GM21381 (cell line): ENCODE results near the gene IL21.
A peak's percentile ranks its signal among the peaks of the same experiment; 100 is the strongest.
"Not testable (repeated sequence)": the region's sequence is repeated elsewhere in the genome, so short reads cannot be mapped to it uniquely, and the experiment has no call there.

Source experiments
- ATAC-seq: cut with Tn5 transposase; IDR thresholded peaks from one replicate; pipeline ENCODE4 v1.9.1; 2021; ENCODE audit warnings: mild to moderate bottlenecking, moderate library complexity; ENCODE audit not compliant: unreplicated experiment

IL21 gene

DNA sequence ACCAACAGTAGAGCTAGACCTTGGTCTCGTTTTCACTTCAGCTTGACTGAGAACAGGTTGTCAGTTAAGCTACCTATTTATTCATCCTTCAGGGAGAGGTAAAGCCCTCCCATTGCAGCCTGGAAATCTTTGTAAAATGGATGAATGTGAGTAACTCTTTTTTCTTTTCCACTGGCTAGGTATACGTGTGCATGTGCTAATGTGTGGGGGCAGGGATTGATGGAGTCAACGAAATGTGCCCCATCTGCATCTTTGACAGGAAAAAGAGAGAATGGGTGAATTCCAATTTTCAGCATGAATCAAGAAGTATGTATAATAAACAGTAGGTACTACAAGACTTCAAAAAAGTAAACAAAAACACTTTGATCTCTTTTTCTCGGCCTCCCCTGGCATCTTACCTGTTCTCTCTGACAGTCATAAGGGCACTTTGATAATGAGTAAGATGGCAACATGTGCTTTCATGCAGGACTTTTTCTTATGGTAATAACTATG is at the start of gene IL21:
IL21 (minus strand) TSS at position 51 of the 492 bp plus-strand sequence. CDS start 55 bp downstream, outside the sequence.
- no peak for ATAC-seq

DNA sequence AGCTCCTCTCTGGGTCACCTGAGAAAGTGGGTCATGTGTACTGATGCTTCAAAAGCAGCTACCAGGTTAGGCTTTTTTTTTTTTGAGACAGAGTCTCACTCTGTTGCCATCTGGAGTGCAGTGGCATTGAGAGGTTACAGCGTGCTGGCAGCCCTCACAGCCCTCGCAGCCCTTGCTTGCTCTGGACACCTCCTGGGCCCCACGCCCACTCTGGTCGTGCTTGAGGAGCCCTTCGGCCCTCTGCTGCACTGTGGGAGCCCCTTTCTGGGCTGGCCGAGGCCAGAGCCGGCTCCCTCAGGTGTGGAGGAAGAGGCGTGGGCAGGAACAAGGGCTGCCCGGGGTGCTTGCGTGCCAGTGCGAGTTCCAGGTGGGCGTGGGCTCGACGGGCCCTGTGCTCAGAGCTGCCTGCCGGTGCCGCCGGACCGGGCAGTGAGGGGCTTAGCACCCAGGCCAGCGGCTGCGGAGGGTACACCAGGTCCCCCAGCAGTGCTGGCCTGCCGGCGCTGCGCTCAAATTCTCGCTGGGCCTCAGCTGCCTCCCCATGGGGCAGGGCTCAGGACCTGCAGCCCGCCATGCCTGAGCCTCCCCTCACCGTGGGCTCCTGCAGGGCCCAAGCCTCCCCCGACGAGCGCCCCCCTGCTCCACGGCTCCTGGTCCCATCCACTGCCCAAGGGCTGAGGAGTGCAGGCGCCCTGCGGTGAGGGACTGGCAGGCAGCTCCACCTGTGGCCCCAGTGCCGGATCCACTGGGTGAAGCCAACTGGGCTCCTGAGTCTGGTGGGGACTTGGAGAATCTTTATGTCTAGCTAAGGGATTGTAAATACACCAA is 49.3 kb upstream of the IL21 start:
- no peak for ATAC-seq

DNA sequence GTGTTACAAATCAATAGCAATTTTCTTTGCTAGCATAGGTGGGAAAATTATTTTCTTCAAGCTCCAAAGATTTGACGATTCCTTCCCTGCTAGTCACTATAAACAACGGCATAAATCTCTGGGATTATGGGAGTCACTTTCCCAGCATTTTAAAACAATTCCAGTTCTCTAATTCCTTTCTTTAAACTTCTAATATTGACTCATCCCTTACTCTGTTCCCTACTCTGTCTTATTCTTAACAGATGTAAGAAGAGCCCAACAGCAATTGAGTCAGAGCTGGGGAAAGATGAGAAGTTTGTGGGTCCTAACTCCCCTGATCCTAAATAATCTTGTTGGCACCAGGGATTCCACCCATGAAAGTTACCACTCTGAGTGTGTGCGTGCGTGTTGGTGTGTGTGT is 47.4 kb upstream of the IL21 start:
- ATAC-seq, result no peak

DNA sequence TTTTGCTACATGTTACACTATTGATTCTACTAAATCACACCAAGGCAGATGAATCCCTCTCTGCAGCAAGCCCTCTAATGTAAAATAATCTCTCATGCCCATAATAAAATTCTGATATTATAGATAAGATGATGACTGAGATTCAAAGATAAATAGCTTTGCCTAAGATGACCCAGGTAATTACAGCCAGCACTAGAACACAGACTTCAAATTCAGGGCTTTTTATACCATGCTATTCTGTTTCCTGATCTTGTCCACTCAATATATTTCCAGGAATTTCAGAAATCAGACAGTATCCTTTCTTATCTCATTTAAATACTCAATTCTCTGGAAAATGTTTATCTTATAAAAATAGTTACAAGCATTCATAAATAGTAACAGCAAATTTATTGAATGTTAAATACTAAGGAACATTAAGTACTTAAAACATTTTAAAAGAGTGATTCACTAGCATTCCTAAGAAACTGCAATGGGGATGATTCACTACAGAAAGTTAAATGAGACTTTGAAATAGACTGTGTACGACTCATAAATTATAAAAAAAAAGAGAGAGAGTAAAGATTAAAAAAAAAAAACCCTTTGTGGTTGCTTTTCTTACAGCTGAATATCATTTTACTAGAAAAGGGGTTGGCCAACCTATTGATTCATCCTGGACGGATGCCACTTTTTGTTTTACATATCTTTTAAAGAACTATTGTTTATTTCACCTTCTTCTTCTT is 45.8 kb upstream of the IL21 start:
- ATAC-seq, result no peak

DNA sequence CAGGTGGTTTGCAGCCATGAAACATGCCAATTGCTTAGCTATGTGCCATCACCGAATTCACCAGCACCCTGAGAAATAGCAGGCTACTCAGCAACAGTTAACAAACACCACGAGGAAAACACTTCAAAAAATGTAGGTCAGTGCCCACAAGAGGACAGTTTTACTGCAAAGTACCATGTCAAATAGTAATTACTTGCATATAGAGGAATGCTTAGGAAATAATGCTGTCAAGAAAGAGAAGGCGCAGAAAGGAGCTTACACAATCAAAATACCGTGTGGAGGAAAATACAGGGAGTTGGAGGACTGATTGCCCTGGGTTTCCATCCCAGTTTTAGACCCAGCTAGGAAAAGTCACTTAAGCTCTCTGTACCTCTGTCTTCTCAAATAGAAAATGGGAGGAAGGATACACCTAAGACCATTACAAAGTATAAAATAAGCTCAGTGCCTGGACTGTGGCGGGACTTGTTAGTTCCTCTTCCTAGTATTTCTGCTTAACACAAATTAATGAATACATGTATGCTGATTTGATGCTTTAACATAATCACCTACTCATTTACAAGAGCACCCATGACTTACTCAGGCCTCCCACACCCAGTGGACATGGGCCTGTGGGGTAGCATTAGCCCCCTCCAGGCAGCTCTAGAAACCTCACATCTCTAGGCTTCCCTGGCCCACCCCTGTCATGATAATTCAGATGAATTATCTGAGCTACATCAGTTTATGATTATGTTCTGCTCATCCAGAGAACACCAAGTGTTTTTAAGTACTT is 44.5 kb upstream of the IL21 start:
- no peak for ATAC-seq

DNA sequence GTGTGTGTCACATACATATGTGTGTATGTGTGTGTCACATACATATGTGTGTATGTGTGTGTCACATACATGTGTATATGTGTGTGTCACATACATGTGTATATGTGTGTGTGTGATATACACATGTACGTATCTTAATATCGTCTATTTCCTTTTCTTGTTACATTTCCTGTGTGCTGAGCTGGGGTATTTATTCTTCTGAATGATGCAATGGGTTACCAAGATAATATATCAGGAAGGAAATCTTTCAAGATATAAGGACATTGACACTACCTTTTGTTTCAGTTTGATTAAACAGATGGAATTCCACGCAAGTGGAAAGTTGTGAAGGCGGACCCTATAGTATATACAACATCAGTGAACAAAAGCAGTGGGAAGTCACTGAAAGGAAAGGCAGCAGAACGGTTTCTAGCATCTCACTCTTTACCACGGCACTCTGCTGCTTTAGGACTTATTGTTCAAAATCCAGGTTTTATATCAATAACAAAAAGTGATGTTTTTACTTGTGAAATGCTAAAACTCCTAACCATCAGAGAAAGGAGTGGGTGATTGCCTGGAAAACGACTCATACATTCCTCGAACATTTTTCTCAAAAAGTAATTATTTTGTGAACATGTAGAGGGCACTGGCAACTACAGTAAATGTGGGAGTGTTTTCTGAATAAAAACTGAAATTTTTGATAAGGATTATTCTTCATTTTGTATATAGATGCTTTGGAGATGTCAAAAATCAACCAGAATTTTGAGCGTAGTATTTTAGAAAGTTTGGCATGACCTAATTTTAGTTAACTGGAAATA is 43.1 kb upstream of the IL21 start:
- no peak for ATAC-seq

DNA sequence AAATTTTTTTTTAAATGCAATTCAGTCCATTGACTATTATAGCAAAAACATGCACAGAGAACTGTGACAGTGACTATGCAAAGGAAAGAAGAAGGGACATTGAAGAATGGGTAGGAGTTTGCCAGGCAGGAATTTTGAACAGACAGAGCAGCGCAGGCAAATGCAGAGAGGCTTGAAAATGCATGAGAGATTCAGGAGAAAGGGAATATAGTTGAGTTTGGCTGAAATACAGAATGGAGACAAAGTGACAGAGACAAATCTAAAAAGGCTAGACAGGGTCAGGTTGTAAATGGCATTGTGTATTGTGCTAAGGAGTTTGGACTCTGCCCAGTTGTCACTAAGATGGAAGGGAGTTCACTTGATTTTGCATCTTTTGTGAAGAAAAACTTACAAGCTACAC is 42.4 kb upstream of the IL21 start:
- no peak for ATAC-seq

DNA sequence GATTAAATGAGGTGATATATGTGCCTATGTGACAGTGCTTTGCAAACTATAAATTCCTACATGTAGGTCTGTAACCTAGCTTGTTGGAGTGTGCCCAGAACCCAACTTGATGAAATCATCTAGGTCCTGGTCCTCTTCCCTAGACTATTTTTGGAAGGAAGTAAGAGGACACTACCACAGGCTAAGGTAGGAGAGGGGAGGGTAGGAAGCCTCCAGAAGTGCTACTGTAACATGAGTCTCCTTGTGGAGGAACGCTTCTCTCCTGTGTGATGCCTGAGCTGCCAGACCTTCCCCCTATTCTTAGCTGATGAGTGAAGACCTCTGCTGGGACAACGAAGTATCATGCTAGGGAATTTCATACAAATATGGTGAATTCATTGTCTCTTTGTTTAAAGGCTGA is 41.8 kb upstream of the IL21 start:
- ATAC-seq, result no peak

DNA sequence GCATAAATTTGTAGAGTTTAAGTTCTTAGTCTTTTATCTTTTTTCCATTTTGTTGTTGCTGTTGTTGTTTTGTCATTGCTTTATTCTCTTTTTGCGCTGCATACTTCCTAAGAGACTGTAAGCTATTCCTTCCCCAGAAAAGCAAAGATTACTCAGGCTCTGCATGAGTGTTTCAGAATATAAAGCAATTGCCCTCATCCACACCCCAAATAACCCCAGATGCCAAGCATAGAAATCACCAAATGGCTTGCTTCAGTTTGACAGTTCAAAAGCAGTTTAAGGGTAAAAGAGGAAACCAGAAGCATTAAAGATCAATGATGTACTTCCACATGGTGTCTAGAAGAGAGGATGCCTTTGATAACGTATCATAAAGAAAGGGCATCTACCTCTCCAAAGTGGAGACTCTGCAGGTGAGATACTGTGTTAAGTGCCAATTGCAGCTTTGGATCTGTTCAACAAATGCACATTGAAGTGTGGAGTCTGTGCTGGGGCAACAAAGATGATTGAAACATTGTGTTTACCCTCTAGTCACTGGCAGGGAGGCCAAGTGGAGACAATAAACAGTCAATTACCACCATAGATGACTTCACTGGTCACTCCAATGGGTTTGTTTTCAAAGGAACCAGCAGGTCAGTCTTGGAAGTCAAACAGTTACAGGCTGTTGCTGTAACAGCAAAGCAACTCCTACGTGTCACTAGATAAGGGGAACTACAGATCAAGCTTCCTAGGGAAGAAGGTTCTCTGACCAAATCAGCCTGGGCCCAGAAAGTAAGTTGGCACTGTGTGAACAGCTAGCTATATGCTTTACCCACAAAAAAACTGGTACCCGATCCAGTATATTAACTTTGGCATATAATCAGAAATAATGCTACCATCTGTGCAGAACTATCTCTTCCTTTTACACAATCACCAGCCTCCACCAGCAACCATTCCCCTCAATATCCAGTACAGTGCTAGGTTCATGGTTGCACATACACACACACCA is 40.6 kb upstream of the IL21 start:
- no peak for ATAC-seq

DNA sequence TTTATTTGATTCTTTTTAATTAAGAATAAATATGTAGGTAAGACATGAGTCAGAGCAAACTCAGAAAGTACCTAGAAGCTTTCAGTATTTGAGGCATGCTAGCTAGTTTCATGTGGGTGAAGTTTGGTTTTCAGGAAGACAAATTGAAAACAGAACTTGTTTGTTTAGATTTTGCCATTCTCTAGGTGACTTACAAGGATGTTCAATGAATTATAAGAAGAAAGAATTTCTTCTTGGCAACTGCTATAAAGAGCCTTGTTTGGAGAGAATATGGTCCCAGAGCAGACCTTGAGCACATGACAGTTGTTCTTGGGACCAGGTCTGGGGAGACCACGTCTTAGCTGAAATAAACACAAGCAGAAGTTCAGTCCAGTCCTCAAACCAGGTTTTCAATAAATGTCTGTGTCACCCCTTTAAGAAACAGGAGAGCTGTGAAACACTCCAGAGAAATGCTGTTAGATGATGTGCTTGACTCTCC is 38.0 kb upstream of the IL21 start:
- ATAC-seq, result peak; percentile 89

DNA sequence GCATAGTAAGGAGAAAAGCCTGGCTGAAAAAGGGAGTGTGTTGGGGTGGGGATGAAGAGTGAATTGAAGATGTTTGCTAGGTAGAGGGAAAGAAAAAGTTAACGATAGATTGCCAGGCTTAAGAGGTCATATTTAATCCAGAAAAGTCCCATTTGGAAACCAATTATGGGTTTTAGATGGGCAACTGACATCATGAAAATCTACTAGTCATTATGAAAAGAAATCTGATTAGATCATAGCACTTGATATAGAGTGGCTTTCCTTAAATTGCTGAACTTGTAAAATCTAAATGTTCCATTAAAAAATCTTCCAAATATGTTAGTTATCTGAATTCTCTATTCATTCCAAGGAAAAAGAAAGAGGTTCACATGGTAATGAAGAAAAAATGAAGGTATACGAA is 37.5 kb upstream of the IL21 start:
- no peak for ATAC-seq

DNA sequence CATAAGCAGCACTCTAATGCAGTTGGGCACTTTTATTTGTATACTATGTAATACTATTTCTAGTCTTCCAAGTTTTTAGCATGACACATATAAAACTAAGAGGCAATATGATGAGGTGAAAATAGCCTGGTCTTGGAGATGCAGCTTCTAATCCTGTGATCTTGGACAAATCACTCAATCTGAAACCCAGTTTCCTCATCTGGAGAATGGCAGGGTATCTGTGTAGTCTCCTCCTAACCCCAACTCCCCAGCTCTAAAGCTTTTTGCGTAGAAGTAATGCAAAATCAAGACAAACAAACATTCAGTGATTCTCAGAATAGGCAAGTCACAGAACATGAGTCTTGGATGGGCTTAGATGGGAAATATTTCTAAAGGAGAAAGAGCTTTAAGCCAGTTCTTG is 36.7 kb upstream of the IL21 start:
- ATAC-seq, result no peak

DNA sequence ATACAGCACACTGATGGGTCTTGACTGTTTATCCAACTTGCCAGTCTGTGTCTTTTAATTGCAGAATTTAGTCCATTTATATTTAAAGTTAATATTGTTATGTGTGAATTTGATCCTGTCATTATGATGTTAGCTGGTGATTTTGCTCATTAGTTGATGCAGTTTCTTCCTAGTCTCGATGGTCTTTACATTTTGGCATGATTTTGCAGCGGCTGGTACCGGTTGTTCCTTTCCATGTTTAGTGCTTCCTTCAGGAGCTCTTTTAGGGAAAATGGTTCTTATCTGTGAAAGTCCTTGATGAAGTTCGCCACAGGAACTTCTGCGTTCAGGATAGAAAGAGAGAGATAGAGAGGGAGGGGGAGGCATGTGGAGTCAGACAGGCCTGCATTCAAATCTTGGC is 35.7 kb upstream of the IL21 start:
- ATAC-seq, result not testable (repeated sequence)

DNA sequence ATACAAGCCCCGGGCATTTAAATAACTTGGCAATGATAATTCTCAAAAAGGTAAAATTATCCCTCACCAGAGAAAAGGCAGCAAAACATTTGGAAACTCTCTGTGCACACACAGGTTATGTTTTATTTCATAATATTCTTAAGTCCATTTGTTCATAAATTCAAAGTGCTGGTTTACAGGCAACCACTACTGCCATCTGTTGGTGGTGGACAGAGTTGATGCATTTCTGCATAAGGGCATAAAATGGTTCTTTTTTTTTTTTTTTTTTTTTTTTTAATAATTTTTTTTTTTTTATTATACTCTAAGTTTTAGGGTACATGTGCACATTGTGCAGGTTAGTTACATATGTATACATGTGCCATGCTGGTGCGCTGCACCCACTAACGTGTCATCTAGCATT is 31.5 kb upstream of the IL21 start:
- no peak for ATAC-seq

DNA sequence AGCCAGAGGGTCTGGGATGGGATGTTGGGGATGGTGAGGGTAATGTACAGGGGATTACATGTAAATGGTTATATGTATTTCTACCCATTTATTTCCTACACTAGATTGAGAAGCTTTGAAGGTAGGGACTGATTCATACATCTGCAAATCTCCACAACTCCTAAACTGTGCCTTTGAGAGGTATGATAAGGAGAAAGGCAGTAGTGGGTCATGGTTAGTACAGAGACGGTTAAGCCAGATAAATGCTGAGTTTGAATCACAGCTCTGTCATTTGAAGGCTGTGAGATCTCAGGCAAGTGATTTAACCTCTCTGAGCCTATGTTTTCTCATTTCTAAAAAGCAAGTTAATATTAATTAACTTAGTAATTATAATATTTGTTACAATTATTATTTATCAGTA is 29.3 kb upstream of the IL21 start:
- ATAC-seq, result no peak

DNA sequence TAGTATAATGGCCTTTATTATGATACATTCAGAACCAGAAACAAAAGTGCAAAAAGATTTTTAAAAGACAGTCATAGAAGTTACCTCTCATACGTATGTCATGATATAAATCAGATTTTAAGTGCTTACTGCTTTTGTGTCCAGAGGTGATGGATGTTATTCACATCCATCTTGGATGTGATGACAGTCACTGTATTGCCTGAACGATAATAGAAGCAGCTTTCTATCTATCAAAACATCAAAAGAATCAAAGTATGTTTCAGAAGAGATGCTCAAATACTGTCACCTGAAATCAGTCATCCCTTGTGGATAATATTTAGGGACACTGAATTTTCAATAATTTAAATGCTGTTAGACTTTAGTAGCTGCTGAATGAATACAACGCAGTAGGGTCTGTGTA is 26.8 kb upstream of the IL21 start:
- ATAC-seq, result no peak

DNA sequence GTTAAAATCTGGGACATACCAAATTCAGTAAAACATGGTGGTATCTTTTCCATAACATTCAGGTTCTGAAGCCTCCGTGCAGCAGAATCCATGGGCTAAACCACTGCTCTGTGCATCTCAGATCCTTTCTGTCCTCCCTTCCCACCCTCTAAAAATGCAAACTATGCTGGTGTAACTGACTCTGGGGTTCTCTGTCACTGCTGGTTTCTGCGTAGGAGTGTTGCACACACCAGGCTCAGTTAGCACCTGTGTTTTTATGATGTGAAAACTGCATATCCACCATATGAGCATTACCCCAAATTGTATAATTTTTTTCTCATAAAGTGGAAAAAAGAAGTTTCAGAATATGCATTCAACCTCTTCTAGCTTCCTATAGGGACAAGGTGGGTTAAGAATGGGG is 22.4 kb upstream of the IL21 start:
- ATAC-seq, result no peak

DNA sequence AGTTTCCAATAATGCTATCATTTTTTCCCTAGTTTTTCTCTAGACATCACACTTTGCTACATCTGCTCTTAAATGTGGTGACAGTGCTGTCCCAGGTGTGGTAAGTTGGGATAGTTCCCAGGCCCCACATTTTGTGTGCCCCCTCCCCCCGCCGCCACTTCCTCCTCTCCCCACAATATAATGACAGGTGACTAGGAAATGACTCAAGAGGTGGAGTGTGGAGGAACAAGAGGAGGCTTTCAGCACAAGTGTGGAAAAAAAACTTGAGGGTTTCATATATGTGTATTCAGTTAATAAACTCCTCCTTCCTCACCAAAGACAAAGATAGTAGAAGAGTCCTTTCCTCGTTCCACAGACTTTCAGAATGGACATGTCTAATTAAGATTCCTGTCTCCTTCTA is 18.3 kb upstream of the IL21 start:
- no peak for ATAC-seq

DNA sequence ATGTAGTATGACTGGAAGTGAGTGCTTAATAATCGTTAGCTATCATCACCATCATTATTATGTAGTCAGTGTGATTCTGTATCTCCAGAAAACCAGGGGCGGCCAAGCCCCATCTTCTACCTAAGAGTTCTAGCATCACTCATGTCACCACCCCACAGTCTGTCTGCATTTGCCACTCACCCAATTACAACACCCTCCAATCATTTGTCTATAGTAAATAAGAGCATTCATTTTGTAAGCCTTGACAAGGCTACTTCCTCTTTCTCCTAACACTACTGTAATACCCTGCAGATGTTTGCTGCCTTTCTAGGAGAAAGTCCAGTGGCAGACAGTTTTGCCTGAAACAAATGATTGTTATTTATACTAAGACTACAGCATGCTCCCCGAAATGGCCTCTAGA is 15.8 kb upstream of the IL21 start:
- peak; percentile 50 for ATAC-seq
